ENCODE data around the gene COL9A2. TPM values are rescaled to one million over a fixed set of nuclear protein-coding genes. Genes with fewer than 3 reads are reported as not detected.

Gene COL9A2
- total and polyA plus RNA-seq, 12 donors = 0.20 to 1.8 (median 0.37) TPM

GRCh38 chr1:40315239-40315794 lies 1.8 kb downstream of the COL9A2 start:
- Histone ChIP-seq H3K27ac (peak overlapping the region in 2 of 10 donors; percentile 37 to 41), H3K4me3 (peak overlapping the region; percentile 13 to 57 (median 46)), H3K36me3 (no peaks in the 10 kb centered on the region), H3K9me3 (no peaks in the 10 kb centered on the region), H3K27me3 (peaks cover 7 to 57% (median 45%) of the 10 kb centered on the region in 7 donors), H3K4me1 (peaks cover 8 to 39% (median 24%) of the 10 kb centered on the region in 9 donors)
- WGBS, 2 donors = 1 to 2% methylated on average over 41 to 42 of the region's 42 CpGs
- peak; percentile 78 to 79 for DNase-seq
- TF ChIP-seq, protein P1, sequence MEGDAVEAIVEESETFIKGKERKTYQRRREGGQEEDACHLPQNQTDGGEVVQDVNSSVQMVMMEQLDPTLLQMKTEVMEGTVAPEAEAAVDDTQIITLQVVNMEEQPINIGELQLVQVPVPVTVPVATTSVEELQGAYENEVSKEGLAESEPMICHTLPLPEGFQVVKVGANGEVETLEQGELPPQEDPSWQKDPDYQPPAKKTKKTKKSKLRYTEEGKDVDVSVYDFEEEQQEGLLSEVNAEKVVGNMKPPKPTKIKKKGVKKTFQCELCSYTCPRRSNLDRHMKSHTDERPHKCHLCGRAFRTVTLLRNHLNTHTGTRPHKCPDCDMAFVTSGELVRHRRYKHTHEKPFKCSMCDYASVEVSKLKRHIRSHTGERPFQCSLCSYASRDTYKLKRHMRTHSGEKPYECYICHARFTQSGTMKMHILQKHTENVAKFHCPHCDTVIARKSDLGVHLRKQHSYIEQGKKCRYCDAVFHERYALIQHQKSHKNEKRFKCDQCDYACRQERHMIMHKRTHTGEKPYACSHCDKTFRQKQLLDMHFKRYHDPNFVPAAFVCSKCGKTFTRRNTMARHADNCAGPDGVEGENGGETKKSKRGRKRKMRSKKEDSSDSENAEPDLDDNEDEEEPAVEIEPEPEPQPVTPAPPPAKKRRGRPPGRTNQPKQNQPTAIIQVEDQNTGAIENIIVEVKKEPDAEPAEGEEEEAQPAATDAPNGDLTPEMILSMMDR (IDR thresholded peaks at IDR 0.05) = peak; percentile 78 to 97 (median 95)
- intact Hi-C loops (cut with DNase I) = no loop called here
- ATAC-seq = peak; percentile 84 to 95 (median 90)

- ATAC-seq = no peak
- DNase-seq = no peak
- Histone ChIP-seq H3K4me1 (peaks cover 8 to 39% (median 24%) of the 10 kb centered on the region in 9 donors), H3K27me3 (peaks cover 7 to 53% (median 42%) of the 10 kb centered on the region in 7 donors), H3K4me3 (peak overlapping the region in 8 of 10 donors; percentile 13 to 57 (median 51)), H3K27ac (peak overlapping the region in 2 of 10 donors; percentile 37 to 41), H3K36me3 (no peaks in the 10 kb centered on the region), H3K9me3 (no peaks in the 10 kb centered on the region)
- TF ChIP-seq, protein P1 (IDR thresholded peaks at IDR 0.05) = no peak
- 49% methylated on average over 13 of the region's 13 CpGs for WGBS, 2 donors
- intact Hi-C loops (cut with DNase I) = loop anchor here in 1 of 10 donors (5.0 kb wide), 1 partner anchor 152 kb away; the partner anchor contains the start of gene RLF
These were observed 2.3 kb downstream of the COL9A2 start for GRCh38 chr1:40314721-40315238.

- DNase-seq (no peak), ATAC-seq (no peak)
- no peaks in the 10 kb centered on the region for H3K9me3 ChIP-seq
- no peak overlapping the region for H3K4me3 ChIP-seq
- intact Hi-C loops (cut with DNase I) = loop anchor here in 1 of 10 donors (5.0 kb wide), 1 partner anchor 152 kb away; the partner anchor contains the start of gene RLF
- 89 to 90% methylated on average over 9 of the region's 9 CpGs for WGBS, 2 donors
- peaks cover 8 to 39% (median 24%) of the 10 kb centered on the region in 9 donors for H3K4me1 ChIP-seq
- peaks cover 7 to 49% (median 36%) of the 10 kb centered on the region in 7 donors for H3K27me3 ChIP-seq
- TF ChIP-seq, protein P1 (IDR thresholded peaks at IDR 0.05) = no peak
- no peaks in the 10 kb centered on the region for H3K36me3 ChIP-seq
- H3K27ac ChIP-seq = no peak overlapping the region
These were observed 2.9 kb downstream of the COL9A2 start for GRCh38 chr1:40313958-40314720.

- Histone ChIP-seq H3K4me3 (no peak overlapping the region), H3K4me1 (peaks cover 8 to 39% (median 25%) of the 10 kb centered on the region in 9 donors), H3K9me3 (no peaks in the 10 kb centered on the region), H3K36me3 (no peaks in the 10 kb centered on the region), H3K27me3 (peaks cover 7 to 42% (median 31%) of the 10 kb centered on the region in 7 donors), H3K27ac (no peak overlapping the region)
- DNase-seq (no peak), ATAC-seq (no peak)
- WGBS, 2 donors = 92 to 94% methylated on average over 5 of the region's 5 CpGs
- TF ChIP-seq, protein P1 (IDR thresholded peaks at IDR 0.05) = no peak
- intact Hi-C loops (cut with DNase I) = loop anchor here in 1 of 10 donors (5.0 kb wide), 1 partner anchor 151 kb away; the partner anchor contains the start of gene RLF
These were observed 3.6 kb downstream of the COL9A2 start for GRCh38 chr1:40313329-40313957.

Data from heart right ventricle (tissue), 16 donors.